A549 (cell line): ENCODE results near the gene KCNAB1. TPM values are rescaled to one million over a fixed set of nuclear protein-coding genes. Genes with fewer than 3 reads are reported as not detected.

Experiments
- ATAC-seq, 2 experiments: fragments of 200-7000 bp in 1 of 2; fragments of >200 bp in 1 of 2; cut with Nextera tagmentation in 1 of 2; cut with Tn5 transposase in 1 of 2; 3 replicates each; pipeline versions ENCODE4 v1.8.0 to v1.9.1; 2018 to 2020; ENCODE audit warnings: mild to moderate bottlenecking in 1 of 2, moderate library complexity in 1 of 2
- CTCF ChIA-PET: fragments of 300-600 bp; sonication (Branson Sonifier 250); formaldehyde crosslinking; extraction: SDS; loops from one replicate; lab custom pipeline; 2021; ENCODE audit warnings: antibody characterized with exemption, inconsistent platforms; lab: Yijun Ruan, JAX
- POLR2A ChIA-PET: fragments of 350-600 bp; formaldehyde crosslinking; extraction: SDS; loops from one replicate; lab custom pipeline; 2021; ENCODE audit warnings: antibody characterized with exemption, inconsistent platforms; lab: Yijun Ruan, JAX
- DNase-seq, 2 experiments: peaks; one replicate each; pipeline versions ENCODE4 v3.0.0 to v3.0.0-alpha.2; 2011 to 2016; ENCODE audit warnings: low read depth in 1 of 2, low spot score in 1 of 2
- FAIRE-seq: peaks from 2 replicates; lab custom pipeline; 2011; peaks lifted over from hg19 to GRCh38; lab: Jason Lieb, UNC
- H3K27ac ChIP-seq, 2 experiments: fragments of >200 bp; sonication (Bioruptor Twin); formaldehyde crosslinking; 3 replicates each; pipeline ENCODE4 v1.5.1; 2016 to 2017
- H3K4me1 ChIP-seq: fragments of >200 bp; sonication (Bioruptor Twin); formaldehyde crosslinking; 3 replicates; pipeline ENCODE4 v1.6.1; 2016
- H3K4me2 ChIP-seq: fragments of >200 bp; sonication (Bioruptor Twin); formaldehyde crosslinking; 3 replicates; pipeline ENCODE4 v1.6.1; 2016
- H3K4me3 ChIP-seq: fragments of >200 bp; sonication (Bioruptor Twin); formaldehyde crosslinking; 3 replicates; pipeline ENCODE4 v1.5.1; 2016
- H3K9me3 ChIP-seq: fragments of >200 bp; sonication (Bioruptor Twin); formaldehyde crosslinking; 3 replicates; pipeline ENCODE4 v1.6.1; 2016
- CBX2 ChIP-seq: fragments of 200-600 bp; sonication (generic); IDR thresholded peaks from 2 replicates; pipeline ENCODE4 v1.6.1; 2016; ENCODE audit warnings: low read depth, mild to moderate bottlenecking, borderline replicate concordance
- CBX8 ChIP-seq: fragments of 200-600 bp; sonication (generic); IDR thresholded peaks from 2 replicates; pipeline ENCODE4 v1.6.1; 2016
- CEBPB ChIP-seq, 2 experiments: fragments of >200 bp in 1 of 2; sonication (Bioruptor Twin) in 1 of 2; formaldehyde crosslinking in 1 of 2; IDR thresholded peaks; 2 replicates each; pipeline ENCODE4 v1.6.1; 2012 to 2016
- EHF ChIP-seq: fragments of 250-450 bp; sonication (Bioruptor Pico); IDR thresholded peaks from 2 replicates; pipeline ENCODE4 v1.5.0; 2020; ENCODE audit warnings: mild to moderate bottlenecking
- FOXS1 ChIP-seq: fragments of 250-450 bp; sonication (Bioruptor Pico); IDR thresholded peaks from 2 replicates; pipeline ENCODE4 v1.5.0; 2020; ENCODE audit warnings: mild to moderate bottlenecking, moderate library complexity
- HEYL ChIP-seq: fragments of 250-450 bp; sonication (Bioruptor Pico); IDR thresholded peaks from 2 replicates; pipeline ENCODE4 v1.8.0; 2021; ENCODE audit warnings: mild to moderate bottlenecking, moderate library complexity
- HOXB5 ChIP-seq: fragments of 250-450 bp; sonication (Bioruptor Pico); IDR thresholded peaks from 2 replicates; pipeline ENCODE4 v1.5.0; 2020; ENCODE audit warnings: mild to moderate bottlenecking, moderate library complexity
- MAFK ChIP-seq: fragments of 450-650 bp; IDR thresholded peaks from 2 replicates; pipeline ENCODE4 v1.6.1; 2014; ENCODE audit not compliant: partially characterized antibody
- MAZ ChIP-seq: fragments of 150-350 bp; IDR thresholded peaks from 2 replicates; pipeline ENCODE4 v1.6.1; 2014; ENCODE audit warnings: antibody characterized with exemption, low read depth, low read length, borderline replicate concordance
- MYC ChIP-seq: IDR thresholded peaks from 2 replicates; pipeline ENCODE4 v1.6.1; 2012; ENCODE audit warnings: mild to moderate bottlenecking, inconsistent platforms, low read length, improper control_type of control experiment, borderline replicate concordance
- NR3C1 ChIP-seq: fragments of >200 bp; sonication (Bioruptor Twin); formaldehyde crosslinking; IDR thresholded peaks from 3 replicates; pipeline ENCODE4 v1.6.1; 2017
- PHF8 ChIP-seq: fragments of 200-600 bp; sonication (generic); IDR thresholded peaks from 2 replicates; pipeline ENCODE4 v1.6.1; 2016; ENCODE audit warnings: low read depth, mild to moderate bottlenecking, antibody characterized with exemption, moderate library complexity, borderline replicate concordance
- RAD21 ChIP-seq, 2 experiments: fragments of >200 bp in 1 of 2; sonication (Bioruptor Twin) in 1 of 2; formaldehyde crosslinking in 1 of 2; IDR thresholded peaks in 1 of 2; conservative IDR thresholded peaks in 1 of 2; 2 replicates in 1 of 2; 3 replicates in 1 of 2; pipeline ENCODE4 v1.6.1; 2012 to 2018; ENCODE audit warnings: inconsistent platforms in 1 of 2
- RARB ChIP-seq: fragments of 250-450 bp; sonication (Bioruptor Pico); IDR thresholded peaks from 2 replicates; pipeline ENCODE4 v1.8.0; 2021; ENCODE audit warnings: mild to moderate bottlenecking, moderate library complexity
- RFX5 ChIP-seq: fragments of 450-650 bp; IDR thresholded peaks from 2 replicates; pipeline ENCODE4 v1.7.1; 2014; ENCODE audit warnings: antibody characterized with exemption, mild to moderate bottlenecking, moderate library complexity
- RNF2 ChIP-seq: fragments of 200-600 bp; sonication (generic); IDR thresholded peaks from 2 replicates; pipeline ENCODE4 v1.6.1; 2016; ENCODE audit warnings: low read depth, mild to moderate bottlenecking, antibody characterized with exemption, moderate library complexity, borderline replicate concordance
- SREBF2 ChIP-seq: fragments of 450-650 bp; IDR thresholded peaks from 2 replicates; pipeline ENCODE4 v1.6.1; 2014; ENCODE audit warnings: mild to moderate bottlenecking, moderate library complexity
- ZC3H11A ChIP-seq: fragments of 450-650 bp; IDR thresholded peaks from 2 replicates; pipeline ENCODE4 v1.6.1; 2014; ENCODE audit warnings: antibody characterized with exemption, mild to moderate bottlenecking
- WGBS: methylation state at CpG from one replicate; pipeline ENCODE4 v1.1.6; 2017; ENCODE audit errors: missing lambda C conversion rate; 5-methylcytosine and 5-hydroxymethylcytosine counted together
- polyA plus RNA-seq, 4 experiments: library from polyadenylated mRNA; depleted of rRNA in 3 of 4; stranded (reverse); fragments of >200 nt; fragmentation: RNase III in 1 of 4; extraction: RNeasy Plus Mini Kit Qiagen cat#74134 plus additional on column Dnase treatment in 1 of 4; gene quantifications; 2 replicates in 3 of 4; 3 replicates in 1 of 4; pipeline ENCODE4 v1.2.3, GENCODE V29; 2011 to 2017
- TF ChIP-seq, protein P1 (sequence below): fragments of >200 bp; sonication (Bioruptor Twin); formaldehyde crosslinking; IDR thresholded peaks from 3 replicates; pipeline ENCODE4 v1.6.1; 2016
- TF ChIP-seq, protein P2 (sequence below): fragments of 150-350 bp; IDR thresholded peaks from 2 replicates; pipeline ENCODE4 v1.6.1; 2014; ENCODE audit warnings: low read depth, mild to moderate bottlenecking, low read length
- TF ChIP-seq, protein P3 (sequence below): fragments of >200 bp; sonication (Bioruptor Twin); formaldehyde crosslinking; IDR thresholded peaks from 3 replicates; pipeline ENCODE4 v1.5.1; 2016
- TF ChIP-seq, protein P4 (sequence below): IDR thresholded peaks from 2 replicates; pipeline ENCODE4 v1.6.1; 2012

KCNAB1 gene
- polyA plus RNA-seq, 2 of the 4 experiments (the other 2 are of a cell fraction): not detected

DNA sequence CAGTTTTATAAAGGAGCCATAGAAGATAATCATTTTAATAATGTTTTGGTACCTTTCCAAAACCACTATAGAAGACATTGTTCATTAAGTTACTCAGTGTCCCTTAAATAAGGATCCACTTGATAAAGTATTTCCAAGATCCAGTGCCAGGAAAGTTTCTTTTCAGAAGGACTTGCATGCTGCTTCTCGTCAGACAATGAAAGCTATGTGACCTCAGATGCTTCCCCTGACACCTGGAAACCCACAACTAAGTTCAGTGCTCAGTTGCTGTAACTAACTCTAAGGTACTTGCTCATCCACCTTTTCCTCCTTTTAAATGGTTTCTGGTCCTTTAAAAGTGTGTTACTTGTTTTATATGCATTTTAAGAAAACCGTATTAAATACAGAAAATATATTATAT is 427.3 kb downstream of the KCNAB1 start (continued):
- TF ChIP-seq CEBPB (IDR thresholded peaks at IDR 0.05): no peak
- TF ChIP-seq MYC: no peak

DNA sequence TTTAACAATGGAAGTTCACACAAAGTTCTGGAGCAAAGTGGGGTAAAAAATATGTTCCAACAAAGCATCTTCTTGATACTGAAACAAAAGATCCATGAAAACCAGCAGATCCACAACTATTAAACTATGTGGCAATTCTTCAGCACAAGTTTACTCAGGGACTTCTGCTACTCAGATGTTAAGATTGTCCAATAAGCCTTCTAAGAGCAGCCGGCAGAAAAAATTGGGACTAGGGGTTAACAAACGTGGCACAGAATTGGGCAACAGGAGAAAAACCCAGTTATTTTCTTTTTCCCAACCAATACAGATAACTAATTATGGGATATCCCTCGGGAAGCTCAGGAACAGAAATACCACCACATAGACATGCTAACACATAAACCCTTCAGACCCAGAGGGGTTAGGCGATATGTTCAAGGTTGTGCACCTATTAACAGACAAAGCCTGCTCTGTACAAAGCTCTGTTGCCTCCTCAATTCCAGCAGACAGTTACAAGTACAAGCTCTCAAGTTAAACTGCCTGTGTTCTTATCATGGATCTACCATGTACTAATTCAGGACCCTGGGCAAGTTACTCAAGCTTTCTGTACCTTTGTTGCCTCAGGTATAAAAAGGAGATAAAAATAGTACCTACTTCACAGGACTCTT is 427.8 kb downstream of the KCNAB1 start:
- TF ChIP-seq SREBF2: no peak
- TF ChIP-seq, protein P1, sequence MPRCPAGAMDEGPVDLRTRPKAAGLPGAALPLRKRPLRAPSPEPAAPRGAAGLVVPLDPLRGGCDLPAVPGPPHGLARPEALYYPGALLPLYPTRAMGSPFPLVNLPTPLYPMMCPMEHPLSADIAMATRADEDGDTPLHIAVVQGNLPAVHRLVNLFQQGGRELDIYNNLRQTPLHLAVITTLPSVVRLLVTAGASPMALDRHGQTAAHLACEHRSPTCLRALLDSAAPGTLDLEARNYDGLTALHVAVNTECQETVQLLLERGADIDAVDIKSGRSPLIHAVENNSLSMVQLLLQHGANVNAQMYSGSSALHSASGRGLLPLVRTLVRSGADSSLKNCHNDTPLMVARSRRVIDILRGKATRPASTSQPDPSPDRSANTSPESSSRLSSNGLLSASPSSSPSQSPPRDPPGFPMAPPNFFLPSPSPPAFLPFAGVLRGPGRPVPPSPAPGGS: 0 out of 3 replicates have a peak, but pooled peaks have one; percentile 5
- TF ChIP-seq, all 56 proteins: peak for 1
- DNase-seq (no peak), ATAC-seq (no peak), FAIRE-seq (no peak)
- CTCF ChIA-PET: interaction anchor here (1.3 to 3.0 kb wide), 4 partner anchors 13 to 589 kb away, joined by 6 to 8 read pairs (median 7); no protein-coding TSS in a partner anchor
- POLR2A ChIA-PET: no interaction called here
- H3K4me1 ChIP-seq: peaks cover 8% of the 10 kb centered on the region; the same call in 2 of the 3 replicates
- no peak overlapping the region for H3K27ac ChIP-seq
- H3K4me3 ChIP-seq: no peak overlapping the region
- H3K4me2 ChIP-seq: no peak overlapping the region
- 81% methylated on average over 4 of the region's 4 CpGs for WGBS
- H3K9me3 ChIP-seq: no peaks in the 10 kb centered on the region

DNA sequence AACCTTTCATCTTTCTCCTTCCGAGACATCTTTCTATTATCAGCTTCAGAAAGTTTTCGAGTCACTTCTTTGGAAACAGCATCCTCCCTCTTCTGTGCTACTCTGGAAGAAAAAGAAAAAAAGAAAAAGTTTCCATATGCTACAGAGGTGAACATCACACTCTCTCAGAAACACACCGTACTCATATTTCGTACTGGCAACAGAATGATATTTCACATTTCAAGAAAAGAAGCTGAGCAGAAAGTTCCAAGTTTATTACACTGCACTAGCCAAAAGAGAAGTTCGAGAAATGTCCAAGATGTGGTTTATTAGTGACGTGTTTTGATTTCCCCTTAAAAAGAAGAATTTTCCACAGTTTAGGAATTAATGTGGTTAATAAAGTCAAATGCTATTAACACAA is 428.5 kb downstream of the KCNAB1 start:
- FAIRE-seq: no peak
- no peak for TF ChIP-seq RNF2
- no peak for TF ChIP-seq RARB (CRISPR knock-in tag)
- TF ChIP-seq MAFK: no peak
- no peak for TF ChIP-seq FOXS1 (CRISPR knock-in tag)
- TF ChIP-seq HOXB5: no peak
- no peak for TF ChIP-seq NR3C1
- TF ChIP-seq HEYL (CRISPR knock-in tag): no peak
- no peak for TF ChIP-seq ZC3H11A
- TF ChIP-seq RFX5: no peak
- TF ChIP-seq, protein P2, sequence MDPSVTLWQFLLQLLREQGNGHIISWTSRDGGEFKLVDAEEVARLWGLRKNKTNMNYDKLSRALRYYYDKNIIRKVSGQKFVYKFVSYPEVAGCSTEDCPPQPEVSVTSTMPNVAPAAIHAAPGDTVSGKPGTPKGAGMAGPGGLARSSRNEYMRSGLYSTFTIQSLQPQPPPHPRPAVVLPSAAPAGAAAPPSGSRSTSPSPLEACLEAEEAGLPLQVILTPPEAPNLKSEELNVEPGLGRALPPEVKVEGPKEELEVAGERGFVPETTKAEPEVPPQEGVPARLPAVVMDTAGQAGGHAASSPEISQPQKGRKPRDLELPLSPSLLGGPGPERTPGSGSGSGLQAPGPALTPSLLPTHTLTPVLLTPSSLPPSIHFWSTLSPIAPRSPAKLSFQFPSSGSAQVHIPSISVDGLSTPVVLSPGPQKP: no peak
- TF ChIP-seq CBX2: no peak
- no peak for TF ChIP-seq EHF (CRISPR knock-in tag)
- TF ChIP-seq, protein P3, sequence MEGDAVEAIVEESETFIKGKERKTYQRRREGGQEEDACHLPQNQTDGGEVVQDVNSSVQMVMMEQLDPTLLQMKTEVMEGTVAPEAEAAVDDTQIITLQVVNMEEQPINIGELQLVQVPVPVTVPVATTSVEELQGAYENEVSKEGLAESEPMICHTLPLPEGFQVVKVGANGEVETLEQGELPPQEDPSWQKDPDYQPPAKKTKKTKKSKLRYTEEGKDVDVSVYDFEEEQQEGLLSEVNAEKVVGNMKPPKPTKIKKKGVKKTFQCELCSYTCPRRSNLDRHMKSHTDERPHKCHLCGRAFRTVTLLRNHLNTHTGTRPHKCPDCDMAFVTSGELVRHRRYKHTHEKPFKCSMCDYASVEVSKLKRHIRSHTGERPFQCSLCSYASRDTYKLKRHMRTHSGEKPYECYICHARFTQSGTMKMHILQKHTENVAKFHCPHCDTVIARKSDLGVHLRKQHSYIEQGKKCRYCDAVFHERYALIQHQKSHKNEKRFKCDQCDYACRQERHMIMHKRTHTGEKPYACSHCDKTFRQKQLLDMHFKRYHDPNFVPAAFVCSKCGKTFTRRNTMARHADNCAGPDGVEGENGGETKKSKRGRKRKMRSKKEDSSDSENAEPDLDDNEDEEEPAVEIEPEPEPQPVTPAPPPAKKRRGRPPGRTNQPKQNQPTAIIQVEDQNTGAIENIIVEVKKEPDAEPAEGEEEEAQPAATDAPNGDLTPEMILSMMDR: no peak
- H3K27ac ChIP-seq: no peak overlapping the region
- ChIA-PET POLR2A (no interaction called here), CTCF (interaction anchor here (0.8 to 3.0 kb wide), 6 partner anchors 7 to 588 kb away, joined by 3 to 12 read pairs (median 6); no protein-coding TSS in a partner anchor)
- peaks cover 12% of the 10 kb centered on the region; the same call in 2 of the 3 replicates for H3K4me1 ChIP-seq
- no peak overlapping the region for H3K4me2 ChIP-seq
- H3K9me3 ChIP-seq: no peaks in the 10 kb centered on the region
- H3K4me3 ChIP-seq: no peak overlapping the region
- DNase-seq: no peak
- ATAC-seq: no peak
- 93% methylated on average over 6 of the region's 6 CpGs for WGBS

DNA sequence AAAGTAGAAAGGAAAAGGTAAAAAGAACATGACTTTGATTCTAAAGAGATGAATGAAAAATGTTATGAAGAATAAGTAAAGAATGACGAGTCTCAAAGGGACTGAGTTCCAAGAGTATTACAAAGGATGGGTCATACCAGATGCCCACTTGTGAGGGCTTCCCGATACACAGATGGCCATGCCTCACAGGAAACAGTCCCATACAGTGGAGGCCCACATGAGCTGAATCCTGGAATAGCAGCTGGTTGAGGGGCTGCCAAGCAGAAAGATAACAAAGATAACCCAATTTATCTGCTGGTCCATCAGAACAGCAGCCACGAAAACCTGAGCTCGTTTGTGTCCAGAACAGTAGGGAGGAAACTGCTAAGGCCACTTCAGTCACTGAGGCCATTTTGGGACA is 430.9 kb downstream of the KCNAB1 start:
- POLR2A ChIA-PET: no interaction called here
- 74% methylated on average over 4 of the region's 4 CpGs for WGBS
- DNase-seq (no peak), ATAC-seq (no peak), FAIRE-seq (no peak)
- Histone ChIP-seq H3K4me3 (no peak overlapping the region), H3K4me2 (no peak overlapping the region), H3K27ac (no peak overlapping the region), H3K4me1 (peaks cover 16% of the 10 kb centered on the region; the same call in 2 of the 3 replicates), H3K9me3 (no peaks in the 10 kb centered on the region)
- CTCF ChIA-PET: no interaction called here
- no peak for TF ChIP-seq NR3C1
- TF ChIP-seq CBX2: no peak
- TF ChIP-seq CBX8: no peak
- no peak for TF ChIP-seq RAD21 (conservative IDR thresholded peaks at IDR 0.05 in 1 of 2, IDR thresholded peaks at IDR 0.05 in 1 of 2)
- TF ChIP-seq, protein P4, sequence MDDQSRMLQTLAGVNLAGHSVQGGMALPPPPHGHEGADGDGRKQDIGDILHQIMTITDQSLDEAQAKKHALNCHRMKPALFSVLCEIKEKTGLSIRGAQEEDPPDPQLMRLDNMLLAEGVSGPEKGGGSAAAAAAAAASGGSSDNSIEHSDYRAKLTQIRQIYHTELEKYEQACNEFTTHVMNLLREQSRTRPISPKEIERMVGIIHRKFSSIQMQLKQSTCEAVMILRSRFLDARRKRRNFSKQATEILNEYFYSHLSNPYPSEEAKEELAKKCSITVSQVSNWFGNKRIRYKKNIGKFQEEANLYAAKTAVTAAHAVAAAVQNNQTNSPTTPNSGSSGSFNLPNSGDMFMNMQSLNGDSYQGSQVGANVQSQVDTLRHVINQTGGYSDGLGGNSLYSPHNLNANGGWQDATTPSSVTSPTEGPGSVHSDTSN: no peak
- no peak for TF ChIP-seq MAZ
- TF ChIP-seq, protein P2: no peak
- no peak for TF ChIP-seq PHF8
